Adrenal gland (tissue), 5 donors: ENCODE results near the gene GJD4.

Experiments used
- POLR2A ChIP-seq, 2 donors: fragments of 450-650 bp; IDR thresholded peaks; one replicate each; pipeline ENCODE4 v1.6.1; 2017; ENCODE audit warnings: antibody characterized with exemption in 2 of 2, mild to moderate bottlenecking in 2 of 2, moderate library complexity in 1 of 2
- TF ChIP-seq, protein P1 (sequence below), 6 experiments: fragments of 450-650 bp in 4 of 6; fragments of 200-600 bp in 2 of 6; sonication (generic) in 1 of 6; IDR thresholded peaks; 1 replicate in 5 of 6; 2 replicates in 1 of 6; pipeline versions ENCODE4 v1.5.1 to v1.8.0; 2016 to 2021; ENCODE audit warnings: antibody characterized with exemption in 6 of 6, mild to moderate bottlenecking in 2 of 6, moderate library complexity in 1 of 6
- donor health status: DM: no; HTN: no; CAD: no.

DNA sequence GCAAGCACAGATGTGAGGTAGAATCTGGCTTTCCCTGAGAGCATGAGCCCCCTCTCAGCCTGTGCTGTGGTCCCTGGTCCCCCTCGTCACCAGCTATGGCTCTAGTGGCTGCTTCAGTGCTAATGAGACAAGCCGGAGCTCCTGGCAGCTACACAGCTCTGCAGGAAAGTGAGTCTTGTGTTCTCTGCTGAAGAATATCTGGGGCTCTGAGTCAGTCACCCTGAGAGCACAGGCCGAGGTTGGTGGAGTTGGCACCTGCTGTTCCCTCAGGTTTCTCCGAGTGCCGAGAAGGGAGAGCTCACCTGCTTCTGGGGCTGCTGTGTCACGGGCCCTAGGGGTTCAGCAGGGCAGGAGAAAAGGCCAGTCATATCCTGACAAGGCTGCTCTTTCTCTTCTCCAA, 37.2 kb upstream of the GJD4 start:
- TF ChIP-seq, protein P1, sequence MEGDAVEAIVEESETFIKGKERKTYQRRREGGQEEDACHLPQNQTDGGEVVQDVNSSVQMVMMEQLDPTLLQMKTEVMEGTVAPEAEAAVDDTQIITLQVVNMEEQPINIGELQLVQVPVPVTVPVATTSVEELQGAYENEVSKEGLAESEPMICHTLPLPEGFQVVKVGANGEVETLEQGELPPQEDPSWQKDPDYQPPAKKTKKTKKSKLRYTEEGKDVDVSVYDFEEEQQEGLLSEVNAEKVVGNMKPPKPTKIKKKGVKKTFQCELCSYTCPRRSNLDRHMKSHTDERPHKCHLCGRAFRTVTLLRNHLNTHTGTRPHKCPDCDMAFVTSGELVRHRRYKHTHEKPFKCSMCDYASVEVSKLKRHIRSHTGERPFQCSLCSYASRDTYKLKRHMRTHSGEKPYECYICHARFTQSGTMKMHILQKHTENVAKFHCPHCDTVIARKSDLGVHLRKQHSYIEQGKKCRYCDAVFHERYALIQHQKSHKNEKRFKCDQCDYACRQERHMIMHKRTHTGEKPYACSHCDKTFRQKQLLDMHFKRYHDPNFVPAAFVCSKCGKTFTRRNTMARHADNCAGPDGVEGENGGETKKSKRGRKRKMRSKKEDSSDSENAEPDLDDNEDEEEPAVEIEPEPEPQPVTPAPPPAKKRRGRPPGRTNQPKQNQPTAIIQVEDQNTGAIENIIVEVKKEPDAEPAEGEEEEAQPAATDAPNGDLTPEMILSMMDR (IDR thresholded peaks at IDR 0.05) = no peak
- TF ChIP-seq POLR2A (IDR thresholded peaks at IDR 0.05) = no peak
